HEK293 (cell line): Measurements from ENCODE around the gene CPTP.

Source experiments
- BCL11A ChIP-seq: fragments of 450-650 bp; formaldehyde crosslinking; IDR thresholded peaks from 2 replicates; pipeline ENCODE4 v1.5.1; 2016; ENCODE audit warnings: low read depth, missing biosample characterization, missing genetic modification characterization
- EGR2 ChIP-seq: fragments of 450-650 bp; formaldehyde crosslinking; IDR thresholded peaks from 2 replicates; pipeline ENCODE4 v1.5.1; 2016; ENCODE audit warnings: low read depth, missing biosample characterization, missing genetic modification characterization
- GLI2 ChIP-seq: fragments of 450-650 bp; formaldehyde crosslinking; IDR thresholded peaks from 2 replicates; pipeline ENCODE4; 2017; ENCODE audit warnings: missing biosample characterization, missing genetic modification characterization, low read depth, borderline replicate concordance
- GLIS2 ChIP-seq: fragments of 450-650 bp; formaldehyde crosslinking; IDR thresholded peaks from 2 replicates; pipeline ENCODE4 v1.5.1; 2016; ENCODE audit warnings: missing biosample characterization, missing genetic modification characterization
- HOXC10 ChIP-seq: sonication (generic); formaldehyde crosslinking; IDR thresholded peaks from 2 replicates; pipeline ENCODE4 v1.8.1; 2023; ENCODE audit warnings: mild to moderate bottlenecking, missing genetic modification reagents
- IKZF3 ChIP-seq: fragments of 450-650 bp; IDR thresholded peaks from 2 replicates; pipeline ENCODE4 v1.5.0; 2018; ENCODE audit warnings: missing biosample characterization, mild to moderate bottlenecking, missing genetic modification characterization, moderate library complexity
- KLF10 ChIP-seq: fragments of 450-650 bp; IDR thresholded peaks from 2 replicates; pipeline ENCODE4 v1.5.1; 2018; ENCODE audit warnings: missing biosample characterization, mild to moderate bottlenecking, missing genetic modification characterization
- OSR2 ChIP-seq: fragments of 450-650 bp; formaldehyde crosslinking; IDR thresholded peaks from 2 replicates; pipeline ENCODE4 v1.5.1; 2016; ENCODE audit warnings: missing biosample characterization, missing genetic modification characterization
- PBX3 ChIP-seq: sonication (generic); formaldehyde crosslinking; IDR thresholded peaks from 2 replicates; pipeline ENCODE4 v1.8.1; 2022; ENCODE audit warnings: mild to moderate bottlenecking, moderate library complexity, missing genetic modification reagents
- REPIN1 ChIP-seq: fragments of 450-650 bp; formaldehyde crosslinking; IDR thresholded peaks from 2 replicates; pipeline ENCODE4 v1.5.1; 2017; ENCODE audit warnings: missing biosample characterization, missing genetic modification characterization, low read depth
- SP7 ChIP-seq: fragments of 450-650 bp; formaldehyde crosslinking; IDR thresholded peaks from 2 replicates; pipeline ENCODE4 v1.5.1; 2016; ENCODE audit warnings: missing biosample characterization, missing genetic modification characterization
- ZBTB8A ChIP-seq: fragments of 450-650 bp; formaldehyde crosslinking; IDR thresholded peaks from 2 replicates; pipeline ENCODE4 v1.5.1; 2016; ENCODE audit warnings: missing biosample characterization, missing genetic modification characterization
- ZEB2 ChIP-seq: fragments of 450-650 bp; formaldehyde crosslinking; IDR thresholded peaks from 2 replicates; pipeline ENCODE4 v1.5.1; 2016; ENCODE audit warnings: missing biosample characterization, missing genetic modification characterization
- ZIC2 ChIP-seq: fragments of 450-650 bp; formaldehyde crosslinking; IDR thresholded peaks from 2 replicates; pipeline ENCODE4 v1.5.1; 2016; ENCODE audit warnings: missing biosample characterization, missing genetic modification characterization
- ZNF174 ChIP-seq: fragments of 450-650 bp; formaldehyde crosslinking; IDR thresholded peaks from 2 replicates; pipeline ENCODE4 v1.5.0; 2017; ENCODE audit warnings: missing biosample characterization, mild to moderate bottlenecking, missing genetic modification characterization
- ZNF2 ChIP-seq: fragments of 450-650 bp; formaldehyde crosslinking; IDR thresholded peaks from 2 replicates; pipeline ENCODE4 v1.5.1; 2016; ENCODE audit warnings: missing biosample characterization, missing genetic modification characterization
- ZNF214 ChIP-seq: fragments of 450-650 bp; formaldehyde crosslinking; IDR thresholded peaks from 2 replicates; pipeline ENCODE4 v1.5.1; 2017; ENCODE audit warnings: missing biosample characterization, mild to moderate bottlenecking, missing genetic modification characterization, borderline replicate concordance
- ZNF239 ChIP-seq: fragments of 450-650 bp; formaldehyde crosslinking; IDR thresholded peaks from 2 replicates; pipeline ENCODE4 v1.5.1; 2016; ENCODE audit warnings: missing biosample characterization, missing genetic modification characterization
- ZNF292 ChIP-seq: fragments of 450-650 bp; formaldehyde crosslinking; IDR thresholded peaks from 2 replicates; pipeline ENCODE4 v1.5.1; 2016; ENCODE audit warnings: low read depth, missing biosample characterization, missing genetic modification characterization, borderline replicate concordance
- ZNF302 ChIP-seq: fragments of 450-650 bp; formaldehyde crosslinking; IDR thresholded peaks from 2 replicates; pipeline ENCODE4 v1.5.1; 2016; ENCODE audit warnings: missing biosample characterization, missing genetic modification characterization, low read depth
- ZNF335 ChIP-seq: fragments of 450-650 bp; formaldehyde crosslinking; conservative IDR thresholded peaks from 2 replicates; pipeline ENCODE4 v1.5.1; 2016; ENCODE audit warnings: missing biosample characterization, missing genetic modification characterization
- ZNF404 ChIP-seq: fragments of 450-650 bp; formaldehyde crosslinking; IDR thresholded peaks from 2 replicates; pipeline ENCODE4 v1.5.1; 2017; ENCODE audit warnings: missing biosample characterization, missing genetic modification characterization
- ZNF48 ChIP-seq: fragments of 450-650 bp; formaldehyde crosslinking; IDR thresholded peaks from 2 replicates; pipeline ENCODE4 v1.5.1; 2016; ENCODE audit warnings: missing biosample characterization, missing genetic modification characterization
- ZNF514 ChIP-seq: fragments of 450-650 bp; formaldehyde crosslinking; IDR thresholded peaks from 2 replicates; pipeline ENCODE4 v1.5.1; 2016; ENCODE audit warnings: missing biosample characterization, missing genetic modification characterization
- ZNF639 ChIP-seq: fragments of 450-650 bp; formaldehyde crosslinking; IDR thresholded peaks from 2 replicates; pipeline ENCODE4 v1.5.1; 2016; ENCODE audit warnings: missing biosample characterization, missing genetic modification characterization
- ZNF707 ChIP-seq: fragments of 450-650 bp; formaldehyde crosslinking; IDR thresholded peaks from 2 replicates; pipeline ENCODE4 v1.5.1; 2016; ENCODE audit warnings: missing biosample characterization, missing genetic modification characterization
- ZNF747 ChIP-seq: fragments of 450-650 bp; formaldehyde crosslinking; IDR thresholded peaks from 2 replicates; pipeline ENCODE4 v1.5.1; 2016; ENCODE audit warnings: missing biosample characterization, missing genetic modification characterization
- ZXDB ChIP-seq: fragments of 450-650 bp; formaldehyde crosslinking; IDR thresholded peaks from 2 replicates; pipeline ENCODE4 v1.5.1; 2016; ENCODE audit warnings: missing biosample characterization, missing genetic modification characterization
- TF ChIP-seq, protein P1 (sequence below): fragments of 450-650 bp; formaldehyde crosslinking; IDR thresholded peaks from 2 replicates; pipeline ENCODE4 v1.5.1; 2016; ENCODE audit warnings: missing biosample characterization, missing genetic modification characterization

The CPTP gene

GRCh38 chr1:1291548-1292441 is 32.8 kb upstream of the CPTP start (continued):
- no peak for TF ChIP-seq EGR2
- no peak for TF ChIP-seq ZNF707 (tag by site-specific recombination)
- TF ChIP-seq ZXDB, result 0 out of 2 replicates have a peak, but pooled peaks have one; percentile 23
- TF ChIP-seq IKZF3 (tag by site-specific recombination), result no peak
- TF ChIP-seq ZNF335 (tag by site-specific recombination), result peak; percentile 71
- TF ChIP-seq GLI2 (tag by site-specific recombination), result no peak
- no peak for TF ChIP-seq ZNF214 (tag by site-specific recombination)
- peak; percentile 41; the same call in 1 of the 2 replicates for TF ChIP-seq ZBTB8A (tag by site-specific recombination)
- TF ChIP-seq ZEB2 (tag by site-specific recombination), result peak; percentile 35; the same call in 1 of the 2 replicates
- TF ChIP-seq OSR2, result no peak
- TF ChIP-seq ZNF639 (tag by site-specific recombination), result peak; percentile 38; the same call in 1 of the 2 replicates
- no peak for TF ChIP-seq KLF10 (tag by site-specific recombination)
- TF ChIP-seq ZIC2 (tag by site-specific recombination), result 0 out of 2 replicates have a peak, but pooled peaks have one; percentile 7
- no peak for TF ChIP-seq ZNF747 (tag by site-specific recombination)
- TF ChIP-seq, protein P1, sequence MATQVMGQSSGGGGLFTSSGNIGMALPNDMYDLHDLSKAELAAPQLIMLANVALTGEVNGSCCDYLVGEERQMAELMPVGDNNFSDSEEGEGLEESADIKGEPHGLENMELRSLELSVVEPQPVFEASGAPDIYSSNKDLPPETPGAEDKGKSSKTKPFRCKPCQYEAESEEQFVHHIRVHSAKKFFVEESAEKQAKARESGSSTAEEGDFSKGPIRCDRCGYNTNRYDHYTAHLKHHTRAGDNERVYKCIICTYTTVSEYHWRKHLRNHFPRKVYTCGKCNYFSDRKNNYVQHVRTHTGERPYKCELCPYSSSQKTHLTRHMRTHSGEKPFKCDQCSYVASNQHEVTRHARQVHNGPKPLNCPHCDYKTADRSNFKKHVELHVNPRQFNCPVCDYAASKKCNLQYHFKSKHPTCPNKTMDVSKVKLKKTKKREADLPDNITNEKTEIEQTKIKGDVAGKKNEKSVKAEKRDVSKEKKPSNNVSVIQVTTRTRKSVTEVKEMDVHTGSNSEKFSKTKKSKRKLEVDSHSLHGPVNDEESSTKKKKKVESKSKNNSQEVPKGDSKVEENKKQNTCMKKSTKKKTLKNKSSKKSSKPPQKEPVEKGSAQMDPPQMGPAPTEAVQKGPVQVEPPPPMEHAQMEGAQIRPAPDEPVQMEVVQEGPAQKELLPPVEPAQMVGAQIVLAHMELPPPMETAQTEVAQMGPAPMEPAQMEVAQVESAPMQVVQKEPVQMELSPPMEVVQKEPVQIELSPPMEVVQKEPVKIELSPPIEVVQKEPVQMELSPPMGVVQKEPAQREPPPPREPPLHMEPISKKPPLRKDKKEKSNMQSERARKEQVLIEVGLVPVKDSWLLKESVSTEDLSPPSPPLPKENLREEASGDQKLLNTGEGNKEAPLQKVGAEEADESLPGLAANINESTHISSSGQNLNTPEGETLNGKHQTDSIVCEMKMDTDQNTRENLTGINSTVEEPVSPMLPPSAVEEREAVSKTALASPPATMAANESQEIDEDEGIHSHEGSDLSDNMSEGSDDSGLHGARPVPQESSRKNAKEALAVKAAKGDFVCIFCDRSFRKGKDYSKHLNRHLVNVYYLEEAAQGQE (tag by site-specific recombination), result 0 out of 2 replicates have a peak, but pooled peaks have one; percentile 12
- no peak for TF ChIP-seq ZNF302
- TF ChIP-seq ZNF2 (tag by site-specific recombination), result peak; percentile 94
- peak; percentile 41 for TF ChIP-seq SP7 (tag by site-specific recombination)
- TF ChIP-seq ZNF48 (tag by site-specific recombination), result no peak
- TF ChIP-seq ZNF514 (tag by site-specific recombination), result no peak
- TF ChIP-seq ZNF239 (tag by site-specific recombination), result no peak
- no peak for TF ChIP-seq PBX3
- TF ChIP-seq ZNF174 (tag by site-specific recombination), result no peak
- TF ChIP-seq REPIN1 (tag by site-specific recombination), result no peak
- no peak for TF ChIP-seq HOXC10 (CRISPR knock-in tag)
- peak; percentile 62 for TF ChIP-seq GLIS2
- TF ChIP-seq ZNF404, result no peak
- no peak for TF ChIP-seq BCL11A
- no peak for TF ChIP-seq ZNF292 (tag by site-specific recombination)
- TF ChIP-seq, all 188 proteins: peak for 25
